Neuronal stem cell (in vitro differentiated cells): ENCODE data around the gene FGD3.
A peak's percentile ranks its signal among the peaks of the same experiment; 100 is the strongest.

ENCODE experiments used
- DNase-seq: peaks from one replicate; pipeline ENCODE4 v3.0.0-alpha.2; 2013; ENCODE audit warnings: low spot score
- H2AFZ ChIP-seq: one replicate; pipeline ENCODE4 v1.6.1; 2013; ENCODE audit warnings: mild to moderate bottlenecking, low read length, inconsistent platforms
- H2AK5ac ChIP-seq: 2 replicates; pipeline ENCODE4 v1.6.1; 2013; ENCODE audit warnings: low read depth, mild to moderate bottlenecking, inconsistent platforms, low read length, moderate library complexity, mixed read lengths
- H2BK120ac ChIP-seq: 2 replicates; pipeline ENCODE4 v1.6.1; 2013; ENCODE audit warnings: low read depth, mild to moderate bottlenecking, inconsistent platforms, low read length, moderate library complexity, mixed read lengths
- H2BK12ac ChIP-seq: one replicate; pipeline ENCODE4 v1.6.1; 2013; ENCODE audit warnings: low read length, inconsistent platforms
- H2BK15ac ChIP-seq: 2 replicates; pipeline ENCODE4 v1.6.1; 2013; ENCODE audit warnings: mild to moderate bottlenecking, low read length, inconsistent platforms, mixed read lengths
- H2BK5ac ChIP-seq: one replicate; pipeline ENCODE4 v1.6.1; 2013; ENCODE audit warnings: inconsistent platforms, mild to moderate bottlenecking, low read length, moderate library complexity
- H3K14ac ChIP-seq: one replicate; pipeline ENCODE4 v1.6.1; 2013; ENCODE audit warnings: low read length, inconsistent platforms
- H3K18ac ChIP-seq: 2 replicates; pipeline ENCODE4 v1.6.1; 2013; ENCODE audit warnings: low read length, inconsistent platforms
- H3K23ac ChIP-seq: 2 replicates; pipeline ENCODE4 v1.6.1; 2013; ENCODE audit warnings: low read depth, mild to moderate bottlenecking, mixed read lengths, low read length, inconsistent platforms; ENCODE audit not compliant: poor library complexity
- H3K27ac ChIP-seq: replicated peaks from 3 replicates; pipeline ENCODE4 v1.5.1; 2013; ENCODE audit warnings: low read length, inconsistent platforms
- H3K27me3 ChIP-seq, 3 experiments: 2 replicates each; pipeline ENCODE4 v1.6.1; 2013; ENCODE audit warnings: low read length in 3 of 3, mild to moderate bottlenecking in 2 of 3, inconsistent platforms in 1 of 3, low read depth in 1 of 3, mixed read lengths in 1 of 3, moderate library complexity in 1 of 3; ENCODE audit not compliant: control insufficient read depth in 3 of 3, insufficient read depth in 3 of 3
- H3K36me3 ChIP-seq, 2 donors: replicated peaks in 1 of 2; 2 replicates each; pipeline ENCODE4 v1.6.1; 2013; ENCODE audit warnings: low read length in 2 of 2; ENCODE audit not compliant: control insufficient read depth in 2 of 2, insufficient read depth in 2 of 2
- H3K4ac ChIP-seq: 2 replicates; pipeline ENCODE4 v1.6.1; 2013; ENCODE audit warnings: inconsistent platforms, mild to moderate bottlenecking, low read length, moderate library complexity
- H3K4me1 ChIP-seq, 2 donors: 1 replicate in 1 of 2; 2 replicates in 1 of 2; pipeline ENCODE4 v1.6.1; 2013; ENCODE audit warnings: low read length in 2 of 2, low read depth in 1 of 2; ENCODE audit not compliant: control insufficient read depth in 2 of 2, insufficient read depth in 1 of 2
- H3K4me2 ChIP-seq: one replicate; pipeline ENCODE4 v1.6.1; 2013; ENCODE audit warnings: mild to moderate bottlenecking, low read length, inconsistent platforms; ENCODE audit not compliant: insufficient read depth, poor library complexity, severe bottlenecking
- H3K4me3 ChIP-seq, 2 donors: 2 replicates each; pipeline ENCODE4 v1.5.1; 2013; ENCODE audit warnings: low read length in 2 of 2, mild to moderate bottlenecking in 2 of 2, inconsistent platforms in 1 of 2, moderate library complexity in 1 of 2
- H3K79me1 ChIP-seq: one replicate; pipeline ENCODE4 v1.6.1; 2013; ENCODE audit warnings: low read depth, mild to moderate bottlenecking, inconsistent platforms, low read length, moderate library complexity
- H3K9ac ChIP-seq: one replicate; pipeline ENCODE4 v1.6.1; 2013; ENCODE audit warnings: mild to moderate bottlenecking, low read depth, low read length, inconsistent platforms; ENCODE audit not compliant: poor library complexity
- H3K9me3 ChIP-seq, 2 donors: replicated peaks in 1 of 2; 2 replicates each; pipeline versions ENCODE3 to v1.6.1; 2013; ENCODE audit warnings: low read length in 2 of 2, mild to moderate bottlenecking in 2 of 2, inconsistent platforms in 1 of 2, low read depth in 1 of 2, mixed read lengths in 1 of 2, moderate library complexity in 1 of 2; ENCODE audit not compliant: control insufficient read depth in 2 of 2, insufficient read depth in 1 of 2
- H4K8ac ChIP-seq: one replicate; pipeline ENCODE4 v1.6.1; 2013; ENCODE audit warnings: low read depth, mild to moderate bottlenecking, inconsistent platforms, low read length, moderate library complexity
- H4K91ac ChIP-seq: one replicate; pipeline ENCODE4 v1.6.1; 2013; ENCODE audit warnings: low read length, low read depth, mild to moderate bottlenecking, inconsistent platforms; ENCODE audit not compliant: poor library complexity
- WGBS, 2 donors: extraction: QIAGEN DNeasy Blood & Tissue Kit; methylation state at CpG; one replicate each; pipeline ENCODE4 v1.1.7; 2013; ENCODE audit warnings: missing lambda C conversion rate in 2 of 2, mixed read lengths in 1 of 2; ENCODE audit not compliant: insufficient read length in 2 of 2, insufficient replicate concordance in 1 of 2; ENCODE audit errors: extremely low coverage in 2 of 2; 5-methylcytosine and 5-hydroxymethylcytosine counted together

Gene FGD3

DNA sequence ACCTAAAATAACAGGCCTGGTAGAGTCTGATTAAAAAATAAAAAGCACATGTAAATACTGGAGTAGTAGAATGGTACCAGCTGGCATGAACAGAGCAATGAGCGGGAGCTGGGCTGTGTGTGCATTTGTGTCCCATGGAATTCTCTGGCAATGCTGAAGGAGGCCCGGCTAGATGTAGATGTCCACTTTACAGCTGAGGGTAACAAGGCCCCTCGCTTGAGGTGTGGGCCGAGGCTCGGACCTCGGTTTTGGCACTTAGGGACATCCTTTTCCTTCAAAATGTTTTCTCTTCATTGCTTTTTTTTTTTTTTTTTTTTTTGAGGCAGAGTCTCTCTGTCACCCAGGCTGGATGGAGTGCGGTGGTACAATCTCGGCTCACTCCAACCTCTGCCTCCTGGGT lies 1.5 kb upstream of the FGD3 start:
- no peak overlapping the region for H3K4me3 ChIP-seq
- no peak overlapping the region for H3K14ac ChIP-seq
- no peak overlapping the region for H4K91ac ChIP-seq
- no peak overlapping the region for H3K9ac ChIP-seq
- no peak overlapping the region for H2BK12ac ChIP-seq
- peaks cover 3% of the 10 kb centered on the region for H3K79me1 ChIP-seq
- H3K23ac ChIP-seq, result no peak overlapping the region
- no peak overlapping the region for H4K8ac ChIP-seq
- H3K27ac ChIP-seq, result no peak overlapping the region
- no peak overlapping the region for H3K18ac ChIP-seq
- WGBS, 2 donors, result no CpG with 5 or more reads among the region's 8 CpGs
- H3K4ac ChIP-seq, result no peak overlapping the region
- DNase-seq, result no peak
- H2BK120ac ChIP-seq, result no peak overlapping the region
- no peak overlapping the region for H3K4me2 ChIP-seq
- peaks cover 0 to 6% of the 10 kb centered on the region in 2 donors for H3K9me3 ChIP-seq
- no peak overlapping the region for H2BK5ac ChIP-seq
- H3K4me1 ChIP-seq, result peaks cover 10 to 23% of the 10 kb centered on the region in 2 donors
- H2BK15ac ChIP-seq, result no peak overlapping the region
- peaks cover 0 to 24% (median 5%) of the 10 kb centered on the region in 3 experiments for H3K27me3 ChIP-seq
- H3K36me3 ChIP-seq, result no peaks in the 10 kb centered on the region
- H2AK5ac ChIP-seq, result no peak overlapping the region
- no peak overlapping the region for H2AFZ ChIP-seq

DNA sequence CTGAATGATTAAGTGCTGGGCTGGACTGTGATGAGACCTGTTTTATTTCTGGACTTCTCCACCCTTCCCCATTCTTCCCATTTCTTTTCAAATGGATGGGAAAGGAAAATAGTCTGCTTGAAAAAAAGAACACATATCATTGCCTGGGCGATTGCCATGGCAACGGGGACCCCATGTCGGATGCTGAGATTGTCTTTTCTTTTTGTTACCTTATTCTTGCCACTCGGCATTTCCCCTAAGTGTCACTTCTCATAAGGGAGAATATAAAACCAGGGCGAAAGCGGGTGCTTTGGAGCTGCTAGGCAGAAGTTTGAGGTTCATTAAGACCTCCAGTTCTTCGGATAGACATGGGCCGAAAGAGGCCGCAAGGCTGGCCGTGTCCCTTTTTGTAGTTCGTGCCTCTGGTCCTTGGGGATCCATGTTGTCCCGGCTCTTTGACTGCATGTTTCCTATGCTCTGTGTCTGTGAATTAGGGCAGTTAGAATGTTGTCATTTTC lies 763 bp downstream of the FGD3 start:
- no peak overlapping the region for H4K8ac ChIP-seq
- H3K4me2 ChIP-seq, result peak overlapping the region; percentile 70
- no peak for DNase-seq
- H3K4me3 ChIP-seq, result peak overlapping the region in 1 of 2 donors; percentile 32
- WGBS, 2 donors, result no CpG with 5 or more reads among the region's 12 CpGs
- H2BK12ac ChIP-seq, result no peak overlapping the region
- H3K27ac ChIP-seq, result no peak overlapping the region
- peaks cover 0 to 6% of the 10 kb centered on the region in 2 donors for H3K9me3 ChIP-seq
- no peak overlapping the region for H3K14ac ChIP-seq
- no peak overlapping the region for H3K9ac ChIP-seq
- H2AK5ac ChIP-seq, result peak overlapping the region; percentile 26
- H3K36me3 ChIP-seq, result no peaks in the 10 kb centered on the region
- H3K79me1 ChIP-seq, result peaks cover 3% of the 10 kb centered on the region
- H3K23ac ChIP-seq, result no peak overlapping the region
- H3K18ac ChIP-seq, result peak overlapping the region; percentile 73
- H3K4me1 ChIP-seq, result peaks cover 10 to 26% of the 10 kb centered on the region in 2 donors
- H3K4ac ChIP-seq, result no peak overlapping the region
- H2BK5ac ChIP-seq, result no peak overlapping the region
- no peak overlapping the region for H2BK15ac ChIP-seq
- H2AFZ ChIP-seq, result peak overlapping the region; percentile 97
- H4K91ac ChIP-seq, result no peak overlapping the region
- peaks cover 0 to 20% (median 5%) of the 10 kb centered on the region in 3 experiments for H3K27me3 ChIP-seq
- peak overlapping the region; percentile 56 for H2BK120ac ChIP-seq

DNA sequence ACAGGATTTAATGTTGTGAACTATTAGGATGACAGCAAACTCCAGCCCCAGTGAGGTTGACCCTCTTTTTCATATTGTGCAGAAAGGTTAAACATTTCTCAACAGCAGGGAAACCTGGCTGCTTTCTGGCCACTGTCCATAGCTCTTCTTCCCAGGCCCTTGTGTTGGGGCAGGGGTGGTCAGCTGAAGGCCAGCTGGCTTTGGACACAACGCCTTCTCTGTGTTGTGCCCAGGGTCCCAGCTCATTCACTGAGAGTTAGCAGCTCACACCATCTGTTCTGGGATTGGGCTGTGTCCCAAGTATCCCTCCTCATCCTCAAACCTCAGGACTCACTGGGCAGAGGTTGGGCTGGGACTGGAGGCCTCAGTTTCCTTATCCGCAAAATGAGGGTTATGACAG lies 1.3 kb downstream of the FGD3 start:
- WGBS, 2 donors, result no CpG with 5 or more reads among the region's 2 CpGs
- H4K8ac ChIP-seq, result no peak overlapping the region
- no peak overlapping the region for H2BK120ac ChIP-seq
- peaks cover 0 to 6% of the 10 kb centered on the region in 2 donors for H3K9me3 ChIP-seq
- no peak for DNase-seq
- no peak overlapping the region for H3K23ac ChIP-seq
- peaks cover 0 to 24% (median 5%) of the 10 kb centered on the region in 3 experiments for H3K27me3 ChIP-seq
- H2BK5ac ChIP-seq, result no peak overlapping the region
- no peak overlapping the region for H3K18ac ChIP-seq
- peak overlapping the region; percentile 97 for H2AFZ ChIP-seq
- H3K27ac ChIP-seq, result no peak overlapping the region
- no peaks in the 10 kb centered on the region for H3K36me3 ChIP-seq
- no peak overlapping the region for H2BK15ac ChIP-seq
- H3K4me1 ChIP-seq, result peaks cover 10 to 27% of the 10 kb centered on the region in 2 donors
- no peak overlapping the region for H4K91ac ChIP-seq
- H2BK12ac ChIP-seq, result no peak overlapping the region
- peaks cover 3% of the 10 kb centered on the region for H3K79me1 ChIP-seq
- no peak overlapping the region for H3K14ac ChIP-seq
- no peak overlapping the region for H3K4ac ChIP-seq
- no peak overlapping the region for H2AK5ac ChIP-seq
- no peak overlapping the region for H3K4me3 ChIP-seq
- no peak overlapping the region for H3K9ac ChIP-seq
- no peak overlapping the region for H3K4me2 ChIP-seq

DNA sequence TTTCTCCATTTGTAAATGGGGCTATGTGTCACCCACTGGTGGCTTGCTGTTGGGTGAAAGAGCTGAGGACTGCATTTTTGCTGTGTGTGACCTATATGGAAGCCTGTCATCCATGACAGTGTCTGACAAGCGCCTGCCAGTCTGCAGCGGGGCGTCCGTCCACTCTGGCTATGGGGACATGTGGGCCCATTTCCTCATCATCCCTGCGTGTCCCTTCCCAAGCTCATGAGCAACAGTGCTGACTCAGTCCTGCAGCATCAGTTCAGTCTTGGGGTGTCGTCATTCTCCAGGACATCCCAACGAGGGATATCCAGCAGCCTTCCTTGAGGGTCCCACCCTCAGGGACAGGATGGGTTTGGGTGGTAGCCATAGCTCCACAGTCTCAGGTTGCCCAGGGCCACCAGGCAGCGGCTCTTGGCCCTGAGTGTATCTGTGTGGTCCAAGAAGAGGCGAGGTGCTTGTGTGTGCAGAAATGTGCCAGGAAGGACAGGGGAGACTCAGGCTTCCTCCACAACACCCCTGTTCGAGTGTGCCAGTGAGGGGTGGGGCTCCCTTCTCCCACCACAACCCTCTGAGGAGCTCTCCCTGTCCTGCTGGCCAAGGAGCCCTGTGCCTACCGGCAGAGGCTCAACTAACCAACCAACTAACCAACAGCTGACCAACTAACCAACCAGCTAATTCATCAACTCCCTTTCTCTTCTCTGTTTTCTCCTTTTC lies 2.1 kb downstream of the FGD3 start:
- H3K9ac ChIP-seq, result peak overlapping the region; percentile 54
- no peak overlapping the region for H3K4ac ChIP-seq
- no peak overlapping the region for H3K4me3 ChIP-seq
- DNase-seq, result no peak
- peaks cover 0 to 6% of the 10 kb centered on the region in 2 donors for H3K9me3 ChIP-seq
- no peak overlapping the region for H2AFZ ChIP-seq
- H3K4me1 ChIP-seq, result peaks cover 11 to 27% of the 10 kb centered on the region in 2 donors
- H3K27ac ChIP-seq, result no peak overlapping the region
- H3K14ac ChIP-seq, result no peak overlapping the region
- H2AK5ac ChIP-seq, result peak overlapping the region; percentile 66
- H3K79me1 ChIP-seq, result peaks cover 3% of the 10 kb centered on the region
- H4K91ac ChIP-seq, result no peak overlapping the region
- peak overlapping the region; percentile 69 for H2BK15ac ChIP-seq
- H3K27me3 ChIP-seq, result peaks cover 0 to 27% (median 5%) of the 10 kb centered on the region in 3 experiments
- no peak overlapping the region for H3K4me2 ChIP-seq
- H3K23ac ChIP-seq, result peak overlapping the region; percentile 47
- no peak overlapping the region for H2BK5ac ChIP-seq
- H2BK12ac ChIP-seq, result no peak overlapping the region
- no CpG with 5 or more reads among the region's 11 CpGs for WGBS, 2 donors
- H4K8ac ChIP-seq, result no peak overlapping the region
- H3K18ac ChIP-seq, result peak overlapping the region; percentile 53
- no peak overlapping the region for H2BK120ac ChIP-seq
- H3K36me3 ChIP-seq, result no peaks in the 10 kb centered on the region
